MCF 10A (cell line): ENCODE results near the gene KDM5B. TPM values are rescaled to one million over a fixed set of nuclear protein-coding genes. Genes with fewer than 3 reads are reported as not detected.

ENCODE experiments used
- BruUV-seq: library from RNA; stranded (reverse); fragments of 400-500 nt; replicated peaks from 2 replicates; lab custom pipeline; 2021; lab: Mats Ljungman, UMichigan
- CTCF ChIA-PET: fragments of 300-600 bp; sonication (Branson Sonifier 250); formaldehyde crosslinking; extraction: SDS; loops from one replicate; lab custom pipeline; 2021; ENCODE audit warnings: antibody characterized with exemption, inconsistent platforms; lab: Yijun Ruan, JAX
- POLR2A ChIA-PET: fragments of 300-600, 350-650 bp; sonication (Branson Sonifier 250); formaldehyde crosslinking; extraction: SDS; loops from one replicate; lab custom pipeline; 2020; ENCODE audit warnings: antibody characterized with exemption, inconsistent platforms; lab: Yijun Ruan, JAX
- DNase-seq: peaks from one replicate; pipeline ENCODE4 v3.0.0-alpha.2; 2018; ENCODE audit not compliant: unreplicated experiment
- H3K27ac Mint-ChIP-seq: one replicate; pipeline ENCODE4 v1.8.0; 2022; ENCODE audit warnings: mild to moderate bottlenecking, low read depth, mixed read lengths; ENCODE audit not compliant: unreplicated experiment
- H3K27me3 Mint-ChIP-seq: one replicate; pipeline ENCODE4 v1.8.0; 2022; ENCODE audit warnings: mixed read lengths; ENCODE audit not compliant: insufficient read depth, unreplicated experiment
- H3K36me3 Mint-ChIP-seq: one replicate; pipeline ENCODE4 v1.8.0; 2022; ENCODE audit warnings: mild to moderate bottlenecking, moderate library complexity, mixed read lengths; ENCODE audit not compliant: insufficient read depth, unreplicated experiment
- H3K4me1 Mint-ChIP-seq: one replicate; pipeline ENCODE4 v1.8.0; 2022; ENCODE audit warnings: mixed read lengths; ENCODE audit not compliant: insufficient read depth, unreplicated experiment
- H3K4me3 Mint-ChIP-seq: one replicate; pipeline ENCODE4 v1.8.0; 2022; ENCODE audit warnings: mild to moderate bottlenecking, moderate library complexity, mixed read lengths; ENCODE audit not compliant: unreplicated experiment
- H3K9me3 Mint-ChIP-seq: one replicate; pipeline ENCODE4 v1.8.0; 2022; ENCODE audit warnings: mixed read lengths; ENCODE audit not compliant: unreplicated experiment
- intact Hi-C: fragments of 100-400 bp; cut with micrococcal nuclease; formaldehyde crosslinking; loops from 2 replicates; pipeline ENCODE4 v1.14.1; 2022
- total RNA-seq: library from RNA; stranded (reverse); gene quantifications from 2 replicates; pipeline ENCODE4 v1.2.3, GENCODE V29; 2022
- TF ChIP-seq, protein P1 (sequence below): fragments of 200-600 bp; IDR thresholded peaks from one replicate; pipeline ENCODE4 v1.8.0; 2022; ENCODE audit warnings: antibody characterized with exemption, mild to moderate bottlenecking; ENCODE audit not compliant: unreplicated experiment

KDM5B gene
- total RNA-seq, 1 experiment from 2014 or later = 180 TPM

DNA sequence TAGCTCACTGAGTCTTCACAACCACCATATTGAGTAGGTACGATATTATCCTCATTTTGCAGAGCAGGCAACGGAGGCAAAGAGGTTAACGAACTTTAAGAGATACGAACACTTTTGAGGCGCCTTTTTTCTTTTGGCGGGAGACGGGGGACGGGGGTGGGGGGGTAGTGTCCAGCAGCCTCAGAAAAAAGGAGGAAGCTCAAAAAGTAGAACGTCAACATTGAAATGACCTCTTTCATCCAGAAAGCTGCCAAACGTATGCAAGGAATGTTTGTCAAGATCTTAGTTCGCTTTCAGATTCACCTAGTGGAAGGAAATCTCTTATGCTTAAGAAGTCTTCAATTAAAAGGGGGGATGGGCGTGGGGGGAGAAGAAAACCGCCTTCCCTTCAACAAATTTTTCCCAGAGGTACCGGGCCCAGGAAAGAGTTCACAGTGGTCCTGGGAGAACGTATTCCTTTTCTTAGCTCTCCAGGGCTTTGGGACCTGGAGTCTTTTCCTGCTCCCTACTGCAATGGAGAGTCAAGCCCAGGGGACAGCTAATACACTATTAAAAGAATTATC lies 1.5 kb upstream of the KDM5B start:
- POLR2A ChIA-PET = interaction anchor here (0.6 to 4.3 kb wide), 36 partner anchors 9 to 206 kb away, joined by 3 to 39 read pairs (median 5); partner anchors contain the start of genes RABIF and TMEM183A
- H3K4me1 Mint-ChIP-seq = peaks cover 42% of the 10 kb centered on the region
- H3K27me3 Mint-ChIP-seq = no peaks in the 10 kb centered on the region
- BruUV-seq = no TSS peak
- peaks cover 8% of the 10 kb centered on the region for H3K36me3 Mint-ChIP-seq
- intact Hi-C loops = loop anchor here (1.0 to 5.0 kb wide), 2 partner anchors 57 to 80 kb away; partner anchors contain the start of gene RABIF
- TF ChIP-seq, protein P1, sequence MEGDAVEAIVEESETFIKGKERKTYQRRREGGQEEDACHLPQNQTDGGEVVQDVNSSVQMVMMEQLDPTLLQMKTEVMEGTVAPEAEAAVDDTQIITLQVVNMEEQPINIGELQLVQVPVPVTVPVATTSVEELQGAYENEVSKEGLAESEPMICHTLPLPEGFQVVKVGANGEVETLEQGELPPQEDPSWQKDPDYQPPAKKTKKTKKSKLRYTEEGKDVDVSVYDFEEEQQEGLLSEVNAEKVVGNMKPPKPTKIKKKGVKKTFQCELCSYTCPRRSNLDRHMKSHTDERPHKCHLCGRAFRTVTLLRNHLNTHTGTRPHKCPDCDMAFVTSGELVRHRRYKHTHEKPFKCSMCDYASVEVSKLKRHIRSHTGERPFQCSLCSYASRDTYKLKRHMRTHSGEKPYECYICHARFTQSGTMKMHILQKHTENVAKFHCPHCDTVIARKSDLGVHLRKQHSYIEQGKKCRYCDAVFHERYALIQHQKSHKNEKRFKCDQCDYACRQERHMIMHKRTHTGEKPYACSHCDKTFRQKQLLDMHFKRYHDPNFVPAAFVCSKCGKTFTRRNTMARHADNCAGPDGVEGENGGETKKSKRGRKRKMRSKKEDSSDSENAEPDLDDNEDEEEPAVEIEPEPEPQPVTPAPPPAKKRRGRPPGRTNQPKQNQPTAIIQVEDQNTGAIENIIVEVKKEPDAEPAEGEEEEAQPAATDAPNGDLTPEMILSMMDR = no peak
- H3K9me3 Mint-ChIP-seq = no peaks in the 10 kb centered on the region
- no peak for DNase-seq
- H3K27ac Mint-ChIP-seq = peak overlapping the region; percentile 65
- H3K4me3 Mint-ChIP-seq = peak overlapping the region; percentile 83
- CTCF ChIA-PET = interaction anchor here (0.5 to 1.4 kb wide), 5 partner anchors 11 to 186 kb away, joined by 3 to 4 read pairs (median 3); no protein-coding TSS in a partner anchor

DNA sequence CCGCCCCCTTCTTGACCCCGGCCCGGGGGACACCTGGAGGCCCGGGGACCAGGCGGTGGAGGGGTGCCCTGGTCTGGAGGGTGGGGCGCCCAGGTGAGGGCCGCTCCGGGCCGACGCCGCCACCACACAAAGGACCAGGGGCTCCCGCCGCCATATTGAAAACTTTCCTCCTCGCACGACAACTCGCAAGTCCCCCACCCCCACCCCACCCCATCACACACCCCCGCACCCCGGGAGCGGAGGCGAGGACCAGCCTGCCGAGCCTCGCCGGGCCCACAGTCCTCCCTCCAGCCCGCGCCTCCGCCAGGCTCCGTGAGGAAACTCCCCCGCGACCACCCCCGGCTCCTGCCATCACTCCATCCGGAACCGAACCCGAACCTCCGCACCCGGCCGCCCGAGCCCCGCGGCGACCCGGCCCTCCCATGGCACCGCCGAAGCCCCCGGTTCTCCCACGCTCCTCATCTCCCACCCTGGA lies 733 bp downstream of the KDM5B start:
- Mint-ChIP-seq H3K36me3 (peaks cover 8% of the 10 kb centered on the region), H3K27ac (peak overlapping the region; percentile 82), H3K27me3 (no peaks in the 10 kb centered on the region), H3K9me3 (no peaks in the 10 kb centered on the region), H3K4me1 (peaks cover 58% of the 10 kb centered on the region), H3K4me3 (peak overlapping the region; percentile 83)
- TF ChIP-seq, protein P1 = no peak
- CTCF ChIA-PET = no interaction called here
- POLR2A ChIA-PET = interaction anchor here (0.6 to 4.3 kb wide), 32 partner anchors 9 to 1687 kb away, joined by 3 to 39 read pairs (median 4); partner anchors contain the start of genes KLHL12, RABIF and TMEM183A
- intact Hi-C loops = loop anchor here (5.0 kb wide), 1 partner anchor 55 kb away; no protein-coding TSS in a partner anchor
- no TSS peak for BruUV-seq
- DNase-seq = peak; percentile 66

DNA sequence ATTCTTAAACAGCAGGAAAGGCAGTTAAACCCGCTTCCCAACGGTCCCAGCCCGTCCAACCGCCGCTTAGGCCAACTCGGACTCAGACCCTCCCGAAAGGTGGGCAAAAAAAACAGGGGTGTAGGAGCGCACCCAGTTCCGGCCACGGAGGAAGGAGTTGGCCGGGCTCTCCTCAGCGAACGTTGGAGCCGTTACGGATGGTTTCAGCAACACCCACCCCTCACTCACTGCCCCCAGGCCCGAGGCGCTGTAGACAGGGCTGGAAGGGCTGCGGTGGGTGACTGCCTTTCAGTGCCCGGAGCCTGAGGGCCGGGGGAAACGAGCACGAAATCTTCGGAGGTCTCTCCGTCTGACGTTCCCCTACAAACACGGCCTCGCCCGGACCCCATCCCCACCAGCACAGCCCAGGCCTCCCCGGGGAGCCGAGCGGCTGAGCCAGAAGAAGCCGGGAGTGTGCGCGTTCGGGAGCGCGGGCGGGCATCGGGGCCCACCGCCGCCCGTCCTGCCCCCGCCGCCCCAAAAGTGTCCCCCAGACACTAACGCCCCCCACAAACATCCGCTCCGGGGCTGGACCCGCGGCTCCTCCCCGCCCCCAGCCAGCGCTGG lies 1.3 kb downstream of the KDM5B start:
- intact Hi-C loops = loop anchor here (1.0 to 5.0 kb wide), 2 partner anchors 55 to 81 kb away; no protein-coding TSS in a partner anchor
- H3K9me3 Mint-ChIP-seq = no peaks in the 10 kb centered on the region
- ChIA-PET CTCF (interaction anchor here (0.7 kb wide), 1 partner anchor 25 kb away, joined by 3 read pairs; no protein-coding TSS in a partner anchor), POLR2A (interaction anchor here (0.8 to 3.5 kb wide), 14 partner anchors 9 to 1686 kb away, joined by 3 to 16 read pairs (median 4); partner anchors contain the start of genes KLHL12, RABIF and TMEM183A)
- peaks cover 56% of the 10 kb centered on the region for H3K4me1 Mint-ChIP-seq
- no peaks in the 10 kb centered on the region for H3K27me3 Mint-ChIP-seq
- H3K36me3 Mint-ChIP-seq = peaks cover 10% of the 10 kb centered on the region
- peak; percentile 53 for DNase-seq
- H3K4me3 Mint-ChIP-seq = peak overlapping the region; percentile 83
- TF ChIP-seq, protein P1 = no peak
- H3K27ac Mint-ChIP-seq = peak overlapping the region; percentile 82
- no TSS peak for BruUV-seq
